A673 (cell line): ENCODE results near the gene HMCN2.

ENCODE experiments used
- EZH2 ChIP-seq: fragments of 200-600 bp; sonication (generic); IDR thresholded peaks from 2 replicates; pipeline ENCODE4 v1.6.1; 2017; ENCODE audit warnings: borderline replicate concordance, low read depth, mild to moderate bottlenecking, mixed read lengths, antibody characterized with exemption, low read length; ENCODE audit not compliant: poor library complexity, severe bottlenecking
- TF ChIP-seq, protein P1 (sequence below): fragments of 300-800, 200-600 bp; sonication (generic); conservative IDR thresholded peaks from 2 replicates; pipeline ENCODE4 v1.5.1; 2017; ENCODE audit warnings: low read depth, mild to moderate bottlenecking, antibody characterized with exemption, low read length, moderate library complexity, mixed read lengths

GRCh38 chr9:130421802-130422276 is 156.3 kb downstream of the HMCN2 start:
- TF ChIP-seq, protein P1, sequence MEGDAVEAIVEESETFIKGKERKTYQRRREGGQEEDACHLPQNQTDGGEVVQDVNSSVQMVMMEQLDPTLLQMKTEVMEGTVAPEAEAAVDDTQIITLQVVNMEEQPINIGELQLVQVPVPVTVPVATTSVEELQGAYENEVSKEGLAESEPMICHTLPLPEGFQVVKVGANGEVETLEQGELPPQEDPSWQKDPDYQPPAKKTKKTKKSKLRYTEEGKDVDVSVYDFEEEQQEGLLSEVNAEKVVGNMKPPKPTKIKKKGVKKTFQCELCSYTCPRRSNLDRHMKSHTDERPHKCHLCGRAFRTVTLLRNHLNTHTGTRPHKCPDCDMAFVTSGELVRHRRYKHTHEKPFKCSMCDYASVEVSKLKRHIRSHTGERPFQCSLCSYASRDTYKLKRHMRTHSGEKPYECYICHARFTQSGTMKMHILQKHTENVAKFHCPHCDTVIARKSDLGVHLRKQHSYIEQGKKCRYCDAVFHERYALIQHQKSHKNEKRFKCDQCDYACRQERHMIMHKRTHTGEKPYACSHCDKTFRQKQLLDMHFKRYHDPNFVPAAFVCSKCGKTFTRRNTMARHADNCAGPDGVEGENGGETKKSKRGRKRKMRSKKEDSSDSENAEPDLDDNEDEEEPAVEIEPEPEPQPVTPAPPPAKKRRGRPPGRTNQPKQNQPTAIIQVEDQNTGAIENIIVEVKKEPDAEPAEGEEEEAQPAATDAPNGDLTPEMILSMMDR: no peak
- TF ChIP-seq EZH2: no peak
